Measurements from ENCODE around the gene CYB5A. TPM values are rescaled to one million over a fixed set of nuclear protein-coding genes. Genes with fewer than 3 reads are reported as not detected.

The CYB5A gene
- total and polyA plus RNA-seq, 2 of the 8 experiments (the other 6 are each of a cell fraction or from before 2014, with no cell fraction given): 154 to 195 TPM

GRCh38 chr18:74299746-74300145 is 8.0 kb upstream of the CYB5A start:
- no peak overlapping the region for H2BK12ac ChIP-seq (ENCODE audit: low read depth, low read length)
- WGBS, 2 experiments (ENCODE audit: extremely low coverage in 1 of 2, insufficient coverage in 1 of 2, insufficient read length in 1 of 2, insufficient replicate concordance in 2 of 2, low coverage in 1 of 2, low lambda C conversion rate in 2 of 2, missing lambda C conversion rate in 1 of 2): 85% methylated on average over 3 of the region's 3 CpGs; no CpG with 5 or more reads in 1 of the 2 experiments
- no peaks in the 10 kb centered on the region for H3K27me3 ChIP-seq (replicated peaks in 1 of 4; ENCODE audit: control insufficient read depth in 3 of 4, extremely low read depth in 1 of 4, insufficient read depth in 3 of 4, low read length in 3 of 4)
- H3K9ac ChIP-seq (replicated peaks in 1 of 4; ENCODE audit: extremely low read depth in 1 of 4, low read depth in 3 of 4, low read length in 3 of 4): no peak overlapping the region
- no peak overlapping the region for H2AFZ ChIP-seq (ENCODE audit: low read length)
- FAIRE-seq (no peak), DNase-seq (ENCODE audit: low read depth in 1 of 2, low spot score in 2 of 2) (no peak)
- CTCF ChIA-PET (ENCODE audit: partially characterized antibody): interaction anchor here (1.0 to 2.2 kb wide), 3 partner anchors 12 to 147 kb away, joined by 3 to 8 read pairs (median 3); no protein-coding TSS in a partner anchor
- POLR2A ChIA-PET (ENCODE audit: partially characterized antibody): no interaction called here
- no peak overlapping the region for H2BK120ac ChIP-seq (replicated peaks; ENCODE audit: low read depth, low read length)
- H3K56ac ChIP-seq (replicated peaks; ENCODE audit: insufficient read length, low read depth, low read length): no peak overlapping the region
- no peaks in the 10 kb centered on the region; a peak in 1 of 8 replicates for H3K36me3 ChIP-seq (ENCODE audit: control insufficient read depth in 2 of 4, insufficient read depth in 4 of 4, low read length in 3 of 4)
- no peak overlapping the region for H4K8ac ChIP-seq (ENCODE audit: extremely low read depth, insufficient read depth, low read length)
- H2AK5ac ChIP-seq (ENCODE audit: low read depth, low read length): no peak overlapping the region
- H3K4me1 ChIP-seq (replicated peaks in 1 of 4; ENCODE audit: control insufficient read depth in 3 of 4, insufficient read depth in 4 of 4, low read length in 3 of 4): no peaks in the 10 kb centered on the region
- H3K14ac ChIP-seq (ENCODE audit: insufficient read length): no peak overlapping the region
- no peak overlapping the region for H3K4me2 ChIP-seq (ENCODE audit: insufficient read depth in 1 of 2, low read depth in 2 of 2, low read length in 2 of 2)
- H2BK5ac ChIP-seq (ENCODE audit: low read depth, low read length): no peak overlapping the region
- H2BK15ac ChIP-seq (ENCODE audit: low read length): no peak overlapping the region
- H3K27ac ChIP-seq (ENCODE audit: low read depth, low read length): no peak overlapping the region
- no peak overlapping the region for H4K5ac ChIP-seq (ENCODE audit: insufficient read length, low read depth, low read length)
- no peak overlapping the region for H3K4me3 ChIP-seq (ENCODE audit: extremely low read depth in 1 of 4, insufficient read depth in 2 of 4, low read depth in 3 of 4, low read length in 4 of 4)
- H3K9me3 ChIP-seq (ENCODE audit: insufficient read depth in 2 of 2, low read depth in 1 of 2, low read length in 1 of 2): peaks cover 0 to 7% of the 10 kb centered on the region in 2 experiments; a peak in 2 of 4 replicates
- no peaks in the 10 kb centered on the region for H4K20me1 ChIP-seq (replicated peaks in 1 of 2; ENCODE audit: control insufficient read depth in 1 of 2, insufficient read depth in 2 of 2, low read length in 2 of 2)
- no peaks in the 10 kb centered on the region for H3K79me1 ChIP-seq (ENCODE audit: low read depth, low read length)
- H3K23ac ChIP-seq (ENCODE audit: insufficient read length): no peak overlapping the region
- no peak overlapping the region for H3K4ac ChIP-seq (replicated peaks; ENCODE audit: insufficient read length, low read depth, low read length)
- no peak overlapping the region for H2BK20ac ChIP-seq (ENCODE audit: low read length)
- no peaks in the 10 kb centered on the region for H3K79me2 ChIP-seq (ENCODE audit: control insufficient read depth in 1 of 2, insufficient read depth in 2 of 2, low read length in 2 of 2)
- H4K91ac ChIP-seq (replicated peaks; ENCODE audit: insufficient read length, low read length): no peak overlapping the region
- H3K18ac ChIP-seq (ENCODE audit: extremely low read depth, low read length): no peak overlapping the region
- H3K23me2 ChIP-seq (ENCODE audit: low read depth, low read length): no peaks in the 10 kb centered on the region
- no peak for TF ChIP-seq YY1 (IDR thresholded peaks at IDR 0.05; ENCODE audit: low read depth, low read length)
- no peak for TF ChIP-seq SP2 (IDR thresholded peaks at IDR 0.05; ENCODE audit: low read length)
- no peak for TF ChIP-seq NANOG (IDR thresholded peaks at IDR 0.05; ENCODE audit: insufficient read depth, low read depth, low read length, poor library complexity, severe bottlenecking)
- no peak for TF ChIP-seq EP300 (IDR thresholded peaks at IDR 0.05; ENCODE audit: borderline replicate concordance in 1 of 2, low read depth in 2 of 2, low read length in 2 of 2)
- TF ChIP-seq GABPA (IDR thresholded peaks at IDR 0.05; ENCODE audit: borderline replicate concordance, insufficient read depth, low read length): no peak
- TF ChIP-seq CTCF (IDR thresholded peaks at IDR 0.05; ENCODE audit: control extremely low read depth in 1 of 3, insufficient read depth in 1 of 3, low read depth in 1 of 3, low read length in 3 of 3): no peak
- TF ChIP-seq TAF1 (IDR thresholded peaks at IDR 0.05; ENCODE audit: low read depth, low read length): no peak
- no peak for TF ChIP-seq SIRT6 (IDR thresholded peaks at IDR 0.05; ENCODE audit: low read length)
- TF ChIP-seq ZNF274 (IDR thresholded peaks at IDR 0.05; ENCODE audit: borderline replicate concordance, extremely low read depth, low read length): no peak
- no peak for TF ChIP-seq BACH1 (IDR thresholded peaks at IDR 0.05; ENCODE audit: low read length)
- TF ChIP-seq SRF (IDR thresholded peaks at IDR 0.05; ENCODE audit: low read depth, low read length): no peak
- TF ChIP-seq TCF12 (IDR thresholded peaks at IDR 0.05; ENCODE audit: low read depth, low read length): no peak

Measured in H1 (cell line).